Cerebellar nuclear complex (tissue), 1 donor: ENCODE data around the gene WSB2.
"Not testable (repeated sequence)": the region's sequence is repeated elsewhere in the genome, so short reads cannot be mapped to it uniquely, and the experiment has no call there.

ENCODE experiments used
- DNase-seq, 2 experiments: peaks; one replicate each; lab custom pipeline; 2025; lab: John Stamatoyannopoulos, UW

WSB2 gene

GRCh38 chr12:118061011-118061872 is at the start of gene WSB2:
WSB2 (minus strand) TSS chr12:118061179; CDS start chr12:118061048, 131 bp downstream.
- DNase-seq: no peak

- DNase-seq: no peak
These were observed 48.1 kb upstream of the WSB2 start for GRCh38 chr12:118109088-118109487.

GRCh38 chr12:118107694-118108093 is 46.7 kb upstream of the WSB2 start:
- no peak for DNase-seq

- no peak for DNase-seq
These were observed 46.0 kb upstream of the WSB2 start for GRCh38 chr12:118107011-118107410.

GRCh38 chr12:118103601-118104382 is 42.8 kb upstream of the WSB2 start, which contains the start of gene VSIG10:
VSIG10 (minus strand) TSS chr12:118104011; CDS start chr12:118103671, 340 bp downstream.
- no peak for DNase-seq

- DNase-seq: no peak
These were observed 42.2 kb upstream of the WSB2 start for GRCh38 chr12:118103201-118103600.

GRCh38 chr12:118102609-118103008 is 41.6 kb upstream of the WSB2 start:
- no peak for DNase-seq

- no peak for DNase-seq
These were observed 41.1 kb upstream of the WSB2 start for GRCh38 chr12:118102070-118102469.

GRCh38 chr12:118101051-118101450 is 40.1 kb upstream of the WSB2 start:
- no peak for DNase-seq

- no peak for DNase-seq
These were observed 38.1 kb upstream of the WSB2 start for GRCh38 chr12:118098911-118099671.

GRCh38 chr12:118098401-118098800 is 37.4 kb upstream of the WSB2 start:
- no peak for DNase-seq

GRCh38 chr12:118094039-118094438 is 33.1 kb upstream of the WSB2 start:
- DNase-seq: no peak

GRCh38 chr12:118089782-118090181 is 28.8 kb upstream of the WSB2 start:
- no peak for DNase-seq

GRCh38 chr12:118082161-118082560 is 21.2 kb upstream of the WSB2 start:
- DNase-seq: no peak

GRCh38 chr12:118081521-118081920 is 20.5 kb upstream of the WSB2 start:
- not testable (repeated sequence) for DNase-seq

GRCh38 chr12:118073768-118074167 is 12.8 kb upstream of the WSB2 start:
- no peak for DNase-seq

- DNase-seq: no peak
These were observed 9.7 kb upstream of the WSB2 start for GRCh38 chr12:118070650-118071049.

GRCh38 chr12:118068445-118068844 is 7.5 kb upstream of the WSB2 start:
- DNase-seq: no peak

- no peak for DNase-seq
These were observed 4.4 kb upstream of the WSB2 start for GRCh38 chr12:118065380-118065779.

GRCh38 chr12:118064608-118065007 is 3.6 kb upstream of the WSB2 start:
- no peak for DNase-seq

GRCh38 chr12:118063576-118064391 is 2.8 kb upstream of the WSB2 start:
- no peak for DNase-seq
